ENCODE measurements around the gene PRMT9.

The PRMT9 gene

DNA sequence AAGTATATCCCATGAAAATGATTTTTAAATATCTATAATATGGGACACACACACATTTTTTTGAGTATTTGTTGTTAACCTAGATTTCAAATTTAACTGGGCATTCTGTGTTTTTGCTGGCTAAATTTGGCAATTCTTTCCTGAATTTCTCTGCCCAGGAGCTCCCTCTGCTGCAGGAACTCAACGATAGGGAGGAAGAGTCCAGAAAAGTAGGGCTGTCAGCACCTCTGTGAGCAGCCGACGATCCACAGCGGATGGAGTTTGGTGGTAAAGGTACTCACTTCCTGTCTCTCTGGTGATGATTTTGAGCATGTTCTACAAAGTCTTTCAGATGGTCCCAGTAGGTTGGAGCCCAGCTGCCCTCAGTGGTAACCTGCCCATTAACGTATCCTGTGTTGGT lies 89.9 kb downstream of the PRMT9 start:
- H3K36me3 Mint-ChIP-seq, result no peaks in the 10 kb centered on the region
- peaks cover 2% of the 10 kb centered on the region for H3K4me1 Mint-ChIP-seq
- H3K9me3 Mint-ChIP-seq, result no peaks in the 10 kb centered on the region
- H3K27ac Mint-ChIP-seq, result no peak overlapping the region
- peaks cover 10% of the 10 kb centered on the region for H3K27me3 Mint-ChIP-seq
- no peak overlapping the region for H3K4me3 Mint-ChIP-seq
- no peak for ATAC-seq (ENCODE audit: low read depth)
- DNase-seq (ENCODE audit: low spot score in 2 of 2), result no peak

DNA sequence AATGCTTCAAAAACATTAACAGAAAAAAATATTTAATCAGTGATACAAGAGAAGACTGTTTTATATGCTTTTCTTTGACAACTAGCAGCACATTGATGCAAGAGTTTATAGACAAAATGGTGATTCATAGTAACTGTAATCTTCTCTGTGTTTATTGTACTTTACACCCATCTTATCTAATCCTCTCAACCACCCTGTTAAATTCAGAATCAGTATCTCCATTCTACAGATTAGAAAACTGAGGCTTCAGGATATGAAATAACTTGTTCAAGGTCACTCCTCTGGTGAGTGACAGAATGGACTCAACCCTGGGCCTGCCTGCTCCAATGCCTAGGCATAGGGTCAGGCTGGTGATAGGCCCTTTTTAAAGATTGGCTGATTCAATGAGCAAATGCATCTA lies 92.9 kb downstream of the PRMT9 start:
- DNase-seq (ENCODE audit: low spot score in 2 of 2) (no peak), ATAC-seq (ENCODE audit: low read depth) (no peak)
- no peaks in the 10 kb centered on the region for H3K9me3 Mint-ChIP-seq
- H3K36me3 Mint-ChIP-seq, result no peaks in the 10 kb centered on the region
- H3K27me3 Mint-ChIP-seq, result peaks cover 8% of the 10 kb centered on the region
- no peak overlapping the region for H3K4me3 Mint-ChIP-seq
- H3K4me1 Mint-ChIP-seq, result peaks cover 2% of the 10 kb centered on the region
- no peak overlapping the region for H3K27ac Mint-ChIP-seq

DNA sequence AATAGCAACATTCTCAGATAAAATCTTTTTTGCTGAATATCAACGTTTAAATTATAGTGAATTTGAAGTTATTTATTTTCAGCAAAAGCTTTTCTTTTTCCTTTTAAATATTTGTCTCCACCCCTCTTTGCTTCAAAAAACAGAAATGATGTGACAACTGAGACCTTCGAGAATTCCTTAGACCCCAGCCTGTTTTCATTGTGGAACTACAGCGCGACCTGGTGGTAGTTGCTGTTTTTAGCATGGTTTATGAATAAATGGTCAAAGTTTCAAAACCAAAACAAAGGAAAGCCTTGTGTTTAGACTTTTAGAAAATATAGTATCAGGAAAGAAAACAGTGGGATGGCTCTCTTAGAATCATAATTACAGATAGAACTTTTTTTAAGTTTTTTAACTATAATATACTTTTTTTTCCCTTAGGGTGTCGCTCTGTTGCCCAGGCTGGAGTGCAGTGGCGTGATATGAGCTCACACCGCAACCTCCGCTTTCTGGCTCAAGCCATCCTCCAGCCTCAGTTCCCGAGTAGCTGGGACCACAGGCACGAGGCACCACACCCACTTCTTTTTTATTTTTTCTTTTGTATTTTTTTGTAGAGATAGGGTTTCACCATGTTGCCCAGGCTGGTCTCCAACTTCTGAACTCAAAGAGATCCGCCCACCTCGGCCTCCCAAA lies 93.6 kb downstream of the PRMT9 start:
- H3K9me3 Mint-ChIP-seq, result peaks cover 2% of the 10 kb centered on the region
- no peak overlapping the region for H3K27ac Mint-ChIP-seq
- H3K36me3 Mint-ChIP-seq, result no peaks in the 10 kb centered on the region
- ATAC-seq (ENCODE audit: low read depth) (no peak), DNase-seq (ENCODE audit: low spot score in 2 of 2) (peak in 1 of 2 donors; percentile 2)
- H3K4me3 Mint-ChIP-seq, result no peak overlapping the region
- H3K27me3 Mint-ChIP-seq, result peaks cover 9% of the 10 kb centered on the region
- peaks cover 2% of the 10 kb centered on the region for H3K4me1 Mint-ChIP-seq

DNA sequence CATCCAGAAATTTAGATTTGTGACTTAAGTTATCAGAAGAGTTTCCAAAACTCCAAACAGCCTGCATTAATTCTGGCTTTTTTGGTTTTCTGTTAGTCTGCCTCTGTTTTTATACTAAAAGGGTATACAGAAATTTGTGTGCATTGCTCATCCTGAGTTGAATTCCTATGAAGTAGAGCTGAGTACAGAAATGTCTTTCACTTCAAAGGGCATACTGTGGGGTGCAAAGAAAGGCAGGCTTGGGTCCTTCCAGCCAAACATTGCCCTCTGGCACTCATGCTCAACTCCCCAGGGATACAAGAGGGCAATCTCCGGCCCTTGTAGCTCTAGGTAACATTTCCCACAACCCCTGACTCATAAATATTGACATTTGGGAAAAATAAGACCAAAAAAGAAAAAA lies 94.4 kb downstream of the PRMT9 start:
- Mint-ChIP-seq H3K4me1 (peaks cover 2% of the 10 kb centered on the region), H3K27ac (no peak overlapping the region)
- no peak for DNase-seq (ENCODE audit: low spot score in 2 of 2)

More for the DNA sequence above, 94.4 kb downstream of the PRMT9 start:
- H3K36me3 Mint-ChIP-seq, result no peaks in the 10 kb centered on the region
- H3K4me3 Mint-ChIP-seq, result no peak overlapping the region
- H3K9me3 Mint-ChIP-seq, result peaks cover 5% of the 10 kb centered on the region
- peaks cover 13% of the 10 kb centered on the region for H3K27me3 Mint-ChIP-seq
- no peak for ATAC-seq (ENCODE audit: low read depth)

Data from memory B cell (primary cell).